Suprapubic skin (tissue), 4 donors: ENCODE measurements around the gene F7.

ENCODE experiments used
- CTCF ChIP-seq, 2 donors: fragments of 200-600 bp in 1 of 2; fragments of 450-650 bp in 1 of 2; sonication (generic) in 1 of 2; IDR thresholded peaks; one replicate each; pipeline ENCODE4 v1.5.1; 2016 to 2019; ENCODE audit warnings: antibody characterized with exemption in 2 of 2, mild to moderate bottlenecking in 1 of 2, moderate library complexity in 1 of 2
- POLR2A ChIP-seq, 2 donors: fragments of 450-650 bp; IDR thresholded peaks; one replicate each; pipeline ENCODE4 v1.6.1; 2017; ENCODE audit warnings: antibody characterized with exemption in 2 of 2, mild to moderate bottlenecking in 2 of 2, moderate library complexity in 2 of 2
- POLR2AphosphoS5 ChIP-seq, 3 donors: sonication (generic); formaldehyde crosslinking; IDR thresholded peaks; one replicate each; pipeline ENCODE4 v1.6.1; 2017; ENCODE audit warnings: antibody characterized with exemption in 3 of 3

- TF ChIP-seq CTCF (IDR thresholded peaks at IDR 0.05) (no peak), POLR2AphosphoS5 (IDR thresholded peaks at IDR 0.05) (no peak), POLR2A (IDR thresholded peaks at IDR 0.05) (no peak)
Observed at GRCh38 chr13:113157206-113157928, 51.8 kb downstream of the F7 start.
